Brain microvascular endothelial cell (primary cell): ENCODE data around the gene BCL6B.

Experiments
- DNase-seq: peaks from one replicate; pipeline ENCODE4 v3.0.0-alpha.2; 2020
- H3K27ac ChIP-seq: fragments of 250-450 bp; sonication (Bioruptor Pico); 2 replicates; pipeline ENCODE4 v1.5.1; 2020; ENCODE audit warnings: mild to moderate bottlenecking, moderate library complexity
- H3K27me3 ChIP-seq: fragments of 250-450 bp; sonication (Bioruptor Pico); replicated peaks from 2 replicates; pipeline ENCODE4 v1.5.1; 2020; ENCODE audit warnings: mild to moderate bottlenecking
- H3K36me3 ChIP-seq: fragments of 250-450 bp; sonication (Bioruptor Pico); replicated peaks from 2 replicates; pipeline ENCODE4 v1.5.1; 2020; ENCODE audit warnings: mild to moderate bottlenecking
- H3K4me3 ChIP-seq: 2 replicates; pipeline ENCODE4 v1.5.1; 2011; ENCODE audit warnings: low read depth, mild to moderate bottlenecking, control low read depth, low read length, moderate library complexity
- in situ Hi-C: cut with HindIII; loops from 2 replicates; pipeline ENCODE4 v1.10.0; 2017; ENCODE audit warnings: low sequenced_read_pairs, low pct_ligation_motif_present
- TF ChIP-seq, protein P1 (sequence below): IDR thresholded peaks from 2 replicates; pipeline ENCODE4 v1.5.1; 2011; ENCODE audit warnings: low read depth, mild to moderate bottlenecking, moderate library complexity, low read length, control low read depth, inconsistent platforms; ENCODE audit errors: missing control alignments

BCL6B gene

DNA sequence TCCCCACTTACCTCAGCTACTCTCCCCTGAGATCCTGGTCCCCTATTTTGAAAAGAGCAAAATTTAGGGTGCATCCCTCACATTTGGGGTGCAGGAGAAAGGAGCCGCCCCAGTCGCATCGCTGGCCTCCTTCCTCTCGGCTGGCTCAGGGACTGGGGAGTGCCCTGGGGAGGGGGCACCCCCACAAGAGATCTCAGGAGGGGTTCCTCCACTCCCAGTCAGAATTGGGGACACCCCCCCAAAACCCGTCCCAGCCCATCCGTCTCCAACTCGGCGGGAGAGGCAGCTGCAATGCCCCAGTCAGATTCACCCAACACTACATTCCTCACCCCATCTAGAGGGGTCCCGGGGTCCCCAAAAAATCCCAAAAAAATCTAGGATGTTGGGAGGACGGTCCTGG, 3.5 kb upstream of the BCL6B start:
- Histone ChIP-seq H3K27ac (no peak overlapping the region), H3K27me3 (no peaks in the 10 kb centered on the region), H3K4me3 (no peak overlapping the region), H3K36me3 (no peaks in the 10 kb centered on the region)
- TF ChIP-seq, protein P1, sequence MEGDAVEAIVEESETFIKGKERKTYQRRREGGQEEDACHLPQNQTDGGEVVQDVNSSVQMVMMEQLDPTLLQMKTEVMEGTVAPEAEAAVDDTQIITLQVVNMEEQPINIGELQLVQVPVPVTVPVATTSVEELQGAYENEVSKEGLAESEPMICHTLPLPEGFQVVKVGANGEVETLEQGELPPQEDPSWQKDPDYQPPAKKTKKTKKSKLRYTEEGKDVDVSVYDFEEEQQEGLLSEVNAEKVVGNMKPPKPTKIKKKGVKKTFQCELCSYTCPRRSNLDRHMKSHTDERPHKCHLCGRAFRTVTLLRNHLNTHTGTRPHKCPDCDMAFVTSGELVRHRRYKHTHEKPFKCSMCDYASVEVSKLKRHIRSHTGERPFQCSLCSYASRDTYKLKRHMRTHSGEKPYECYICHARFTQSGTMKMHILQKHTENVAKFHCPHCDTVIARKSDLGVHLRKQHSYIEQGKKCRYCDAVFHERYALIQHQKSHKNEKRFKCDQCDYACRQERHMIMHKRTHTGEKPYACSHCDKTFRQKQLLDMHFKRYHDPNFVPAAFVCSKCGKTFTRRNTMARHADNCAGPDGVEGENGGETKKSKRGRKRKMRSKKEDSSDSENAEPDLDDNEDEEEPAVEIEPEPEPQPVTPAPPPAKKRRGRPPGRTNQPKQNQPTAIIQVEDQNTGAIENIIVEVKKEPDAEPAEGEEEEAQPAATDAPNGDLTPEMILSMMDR = no peak
- in situ Hi-C loops = no loop called here
- no peak for DNase-seq

DNA sequence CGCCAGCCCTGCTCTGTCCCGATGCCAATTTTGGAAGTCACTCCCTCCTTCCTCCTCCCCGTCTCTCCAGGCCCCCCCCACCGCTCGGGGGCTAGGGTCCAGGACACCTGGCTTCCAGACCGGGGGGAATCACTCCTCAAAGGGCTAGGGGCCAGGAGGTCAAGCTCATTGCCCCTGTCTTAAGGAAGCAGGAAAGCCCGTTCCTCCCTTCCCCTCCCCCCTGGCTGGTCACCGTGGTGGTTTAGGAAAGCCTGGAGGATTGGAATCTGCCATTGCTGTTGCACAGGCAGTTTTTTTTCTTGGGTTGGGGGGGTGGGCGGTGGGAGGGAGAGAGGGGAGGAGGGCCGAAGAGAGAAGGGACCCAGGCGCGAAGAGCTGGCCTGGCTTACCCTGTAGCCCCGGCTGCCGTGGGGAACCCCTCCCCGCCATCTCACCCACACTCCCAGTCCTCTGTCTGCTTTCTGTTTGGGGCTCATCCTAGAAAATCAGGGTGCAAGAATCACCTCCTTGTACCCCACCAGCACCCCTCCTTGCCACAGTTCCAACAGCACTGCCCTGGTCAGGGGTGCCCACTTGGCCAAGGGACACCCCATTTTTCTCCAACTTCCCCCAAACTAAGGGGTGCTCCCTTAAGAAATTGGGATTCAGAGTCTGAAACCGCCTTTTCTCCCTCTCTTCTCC, 2.9 kb upstream of the BCL6B start:
- DNase-seq = no peak
- TF ChIP-seq, protein P1 = no peak
- Histone ChIP-seq H3K27ac (no peak overlapping the region), H3K4me3 (peak overlapping the region; percentile 52), H3K36me3 (no peaks in the 10 kb centered on the region), H3K27me3 (no peaks in the 10 kb centered on the region)
- in situ Hi-C loops = no loop called here

DNA sequence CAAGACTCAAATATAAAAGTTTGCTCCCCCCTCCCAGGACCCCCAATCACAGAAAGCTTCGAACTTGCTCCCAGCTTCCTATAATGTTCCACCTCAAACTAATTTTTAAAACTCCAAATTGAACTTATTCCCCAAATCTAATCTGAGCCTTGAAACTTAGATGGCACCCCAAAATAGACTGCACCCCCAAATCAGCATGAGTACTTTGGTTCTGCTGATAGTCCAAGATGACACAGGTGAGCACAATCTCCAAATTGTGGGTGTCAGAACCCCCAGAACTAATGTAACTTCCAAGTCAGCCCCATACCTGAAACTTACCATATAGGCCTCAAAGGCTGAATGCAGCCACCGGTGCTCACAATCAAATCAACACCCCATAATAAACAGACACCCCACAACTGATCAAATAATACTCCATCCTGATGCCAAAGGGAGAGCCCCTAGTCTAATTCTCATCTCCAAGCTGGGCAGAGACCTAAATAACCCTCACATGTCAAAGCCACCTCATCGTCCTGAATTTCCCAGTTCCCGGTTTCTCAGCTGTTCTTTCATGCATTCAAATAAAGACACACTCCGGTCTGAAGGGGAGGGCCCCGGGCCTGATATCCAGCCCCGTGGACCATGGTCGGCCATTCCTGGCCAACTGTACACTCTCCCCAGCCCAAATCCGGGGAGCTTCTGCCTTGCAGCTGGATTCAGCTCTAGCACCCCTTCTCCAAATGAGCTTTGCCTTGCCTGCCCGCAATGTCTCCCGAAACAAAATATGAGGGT, 1.8 kb upstream of the BCL6B start:
- H3K27ac ChIP-seq = no peak overlapping the region
- in situ Hi-C loops = no loop called here
- no peaks in the 10 kb centered on the region for H3K36me3 ChIP-seq
- H3K27me3 ChIP-seq = no peaks in the 10 kb centered on the region
- H3K4me3 ChIP-seq = no peak overlapping the region
- no peak for DNase-seq
- TF ChIP-seq, protein P1 = no peak

DNA sequence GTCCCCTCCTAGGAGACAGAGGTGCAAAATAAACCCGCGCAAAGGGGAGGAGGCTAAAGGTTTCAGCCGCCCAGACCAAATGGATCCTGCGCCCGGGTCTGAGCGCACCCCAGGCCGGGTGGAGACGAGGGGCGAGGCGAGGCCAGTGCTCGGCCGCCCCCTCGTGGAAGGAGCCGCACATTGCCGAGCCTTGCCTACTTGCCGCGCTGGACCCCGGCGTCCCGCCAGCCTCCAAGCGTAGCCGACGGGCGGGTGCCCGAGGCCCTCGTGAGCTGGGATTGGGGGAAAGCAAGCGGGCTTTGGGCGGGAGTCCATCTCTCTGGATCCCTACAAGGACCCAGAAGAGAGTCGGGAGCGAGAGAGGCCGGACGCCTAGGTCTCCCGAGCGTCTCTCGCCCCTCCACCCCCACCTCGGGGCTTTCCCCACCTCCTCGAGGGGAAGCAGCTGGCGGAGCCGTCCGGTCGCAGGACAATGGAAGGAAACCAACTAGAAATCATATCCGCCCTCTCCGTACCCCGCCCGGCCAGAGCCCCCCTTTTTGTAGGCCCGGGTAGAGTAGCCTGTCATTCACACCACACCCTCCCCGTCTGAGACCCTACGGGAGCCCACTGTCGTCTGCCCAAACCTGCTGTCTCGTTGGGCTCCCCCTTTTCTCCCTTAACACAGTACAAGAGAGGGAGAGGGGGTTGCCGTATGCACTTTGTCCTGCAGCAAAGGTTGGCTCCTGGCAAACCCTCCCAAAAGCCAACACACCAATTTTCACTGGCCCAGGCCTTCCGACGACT, 664 bp upstream of the BCL6B start:
- no peaks in the 10 kb centered on the region for H3K27me3 ChIP-seq
- peak; percentile 26 for DNase-seq
- in situ Hi-C loops = no loop called here
- no peaks in the 10 kb centered on the region for H3K36me3 ChIP-seq
- peak overlapping the region; percentile 24 for H3K4me3 ChIP-seq
- TF ChIP-seq, protein P1 = peak; percentile 85
- no peak overlapping the region for H3K27ac ChIP-seq

DNA sequence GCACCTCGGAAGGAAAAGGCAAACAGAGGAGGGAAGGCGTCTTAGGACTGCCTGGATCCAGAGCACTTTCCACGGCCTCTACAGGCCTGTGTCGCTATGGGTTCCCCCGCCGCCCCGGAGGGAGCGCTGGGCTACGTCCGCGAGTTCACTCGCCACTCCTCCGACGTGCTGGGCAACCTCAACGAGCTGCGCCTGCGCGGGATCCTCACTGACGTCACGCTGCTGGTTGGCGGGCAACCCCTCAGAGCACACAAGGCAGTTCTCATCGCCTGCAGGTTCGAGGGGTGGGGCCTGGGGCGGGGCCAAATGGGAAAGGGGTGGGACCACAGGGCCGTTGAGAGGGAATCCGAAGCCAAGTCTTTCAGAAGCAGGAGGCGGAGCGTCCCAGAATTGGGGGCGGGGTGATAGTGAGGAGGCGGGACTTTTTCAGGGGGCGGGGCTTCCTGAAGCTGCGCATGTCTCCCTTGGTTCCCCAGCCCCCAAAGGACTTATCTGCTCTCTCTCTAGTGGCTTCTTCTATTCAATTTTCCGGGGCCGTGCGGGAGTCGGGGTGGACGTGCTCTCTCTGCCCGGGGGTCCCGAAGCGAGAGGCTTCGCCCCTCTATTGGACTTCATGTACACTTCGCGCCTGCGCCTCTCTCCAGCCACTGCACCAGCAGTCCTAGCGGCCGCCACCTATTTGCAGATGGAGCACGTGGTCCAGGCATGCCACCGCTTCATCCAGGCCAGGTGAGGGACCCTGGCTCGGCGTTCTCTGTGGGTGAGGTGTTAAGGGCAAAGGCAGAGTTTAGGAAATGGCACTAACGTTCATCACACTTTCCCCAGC, 939 bp downstream of the BCL6B start:
- Histone ChIP-seq H3K36me3 (no peaks in the 10 kb centered on the region), H3K4me3 (peak overlapping the region; percentile 30), H3K27ac (no peak overlapping the region), H3K27me3 (no peaks in the 10 kb centered on the region)
- peak; percentile 81 for DNase-seq
- in situ Hi-C loops = no loop called here
- TF ChIP-seq, protein P1 = no peak
